ENCODE measurements around the gene TRIM59.

DNA sequence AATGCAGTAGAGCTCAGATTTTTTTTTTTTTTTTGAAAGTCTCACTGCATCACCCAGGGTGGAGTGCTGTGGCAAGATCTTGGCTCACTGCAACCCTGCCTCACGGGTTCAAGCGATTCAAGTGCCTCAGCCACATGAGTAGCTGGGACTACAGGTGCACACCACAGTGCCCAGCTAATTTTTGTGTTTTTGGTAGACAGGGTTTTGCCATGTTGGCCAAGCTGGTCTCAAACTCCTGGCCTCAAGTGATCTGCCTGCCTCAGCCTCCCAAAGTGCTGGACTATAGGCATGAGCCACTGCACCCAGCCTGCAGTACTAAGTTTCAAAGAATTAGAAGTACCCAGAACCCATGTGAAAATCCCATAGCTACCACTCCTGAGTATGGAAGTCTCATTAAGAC is 14.5 kb downstream of the TRIM59 start:
- TF ChIP-seq MXI1 (IDR thresholded peaks at IDR 0.05; ENCODE audit: low read depth, low read length) (no peak), JUND (IDR thresholded peaks at IDR 0.05) (no peak), RFX5 (IDR thresholded peaks at IDR 0.05; ENCODE audit: low read length) (no peak), GABPA (IDR thresholded peaks at IDR 0.05; ENCODE audit: low read depth) (no peak), SIN3A (IDR thresholded peaks at IDR 0.05; ENCODE audit: borderline replicate concordance, low read depth, low read length) (no peak), SMC3 (IDR thresholded peaks at IDR 0.05; ENCODE audit: low read depth, low read length) (no peak), CHD2 (IDR thresholded peaks at IDR 0.05; ENCODE audit: low read length, partially characterized antibody) (no peak), TAF1 (IDR thresholded peaks at IDR 0.05; ENCODE audit: borderline replicate concordance, low read depth, low read length) (no peak), POLR2AphosphoS5 (IDR thresholded peaks at IDR 0.05; ENCODE audit: low read depth, low read length) (no peak), RAD21 (IDR thresholded peaks at IDR 0.05; ENCODE audit: low read length) (no peak), EZH2phosphoT487 (IDR thresholded peaks at IDR 0.05; ENCODE audit: borderline replicate concordance, low read depth) (no peak)
- TF ChIP-seq, protein P1, sequence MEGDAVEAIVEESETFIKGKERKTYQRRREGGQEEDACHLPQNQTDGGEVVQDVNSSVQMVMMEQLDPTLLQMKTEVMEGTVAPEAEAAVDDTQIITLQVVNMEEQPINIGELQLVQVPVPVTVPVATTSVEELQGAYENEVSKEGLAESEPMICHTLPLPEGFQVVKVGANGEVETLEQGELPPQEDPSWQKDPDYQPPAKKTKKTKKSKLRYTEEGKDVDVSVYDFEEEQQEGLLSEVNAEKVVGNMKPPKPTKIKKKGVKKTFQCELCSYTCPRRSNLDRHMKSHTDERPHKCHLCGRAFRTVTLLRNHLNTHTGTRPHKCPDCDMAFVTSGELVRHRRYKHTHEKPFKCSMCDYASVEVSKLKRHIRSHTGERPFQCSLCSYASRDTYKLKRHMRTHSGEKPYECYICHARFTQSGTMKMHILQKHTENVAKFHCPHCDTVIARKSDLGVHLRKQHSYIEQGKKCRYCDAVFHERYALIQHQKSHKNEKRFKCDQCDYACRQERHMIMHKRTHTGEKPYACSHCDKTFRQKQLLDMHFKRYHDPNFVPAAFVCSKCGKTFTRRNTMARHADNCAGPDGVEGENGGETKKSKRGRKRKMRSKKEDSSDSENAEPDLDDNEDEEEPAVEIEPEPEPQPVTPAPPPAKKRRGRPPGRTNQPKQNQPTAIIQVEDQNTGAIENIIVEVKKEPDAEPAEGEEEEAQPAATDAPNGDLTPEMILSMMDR (IDR thresholded peaks at IDR 0.05) = no peak
- TF ChIP-seq, protein P2, sequence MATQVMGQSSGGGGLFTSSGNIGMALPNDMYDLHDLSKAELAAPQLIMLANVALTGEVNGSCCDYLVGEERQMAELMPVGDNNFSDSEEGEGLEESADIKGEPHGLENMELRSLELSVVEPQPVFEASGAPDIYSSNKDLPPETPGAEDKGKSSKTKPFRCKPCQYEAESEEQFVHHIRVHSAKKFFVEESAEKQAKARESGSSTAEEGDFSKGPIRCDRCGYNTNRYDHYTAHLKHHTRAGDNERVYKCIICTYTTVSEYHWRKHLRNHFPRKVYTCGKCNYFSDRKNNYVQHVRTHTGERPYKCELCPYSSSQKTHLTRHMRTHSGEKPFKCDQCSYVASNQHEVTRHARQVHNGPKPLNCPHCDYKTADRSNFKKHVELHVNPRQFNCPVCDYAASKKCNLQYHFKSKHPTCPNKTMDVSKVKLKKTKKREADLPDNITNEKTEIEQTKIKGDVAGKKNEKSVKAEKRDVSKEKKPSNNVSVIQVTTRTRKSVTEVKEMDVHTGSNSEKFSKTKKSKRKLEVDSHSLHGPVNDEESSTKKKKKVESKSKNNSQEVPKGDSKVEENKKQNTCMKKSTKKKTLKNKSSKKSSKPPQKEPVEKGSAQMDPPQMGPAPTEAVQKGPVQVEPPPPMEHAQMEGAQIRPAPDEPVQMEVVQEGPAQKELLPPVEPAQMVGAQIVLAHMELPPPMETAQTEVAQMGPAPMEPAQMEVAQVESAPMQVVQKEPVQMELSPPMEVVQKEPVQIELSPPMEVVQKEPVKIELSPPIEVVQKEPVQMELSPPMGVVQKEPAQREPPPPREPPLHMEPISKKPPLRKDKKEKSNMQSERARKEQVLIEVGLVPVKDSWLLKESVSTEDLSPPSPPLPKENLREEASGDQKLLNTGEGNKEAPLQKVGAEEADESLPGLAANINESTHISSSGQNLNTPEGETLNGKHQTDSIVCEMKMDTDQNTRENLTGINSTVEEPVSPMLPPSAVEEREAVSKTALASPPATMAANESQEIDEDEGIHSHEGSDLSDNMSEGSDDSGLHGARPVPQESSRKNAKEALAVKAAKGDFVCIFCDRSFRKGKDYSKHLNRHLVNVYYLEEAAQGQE (IDR thresholded peaks at IDR 0.05; ENCODE audit: low read depth, low read length) = no peak
- TF ChIP-seq, protein P3, sequence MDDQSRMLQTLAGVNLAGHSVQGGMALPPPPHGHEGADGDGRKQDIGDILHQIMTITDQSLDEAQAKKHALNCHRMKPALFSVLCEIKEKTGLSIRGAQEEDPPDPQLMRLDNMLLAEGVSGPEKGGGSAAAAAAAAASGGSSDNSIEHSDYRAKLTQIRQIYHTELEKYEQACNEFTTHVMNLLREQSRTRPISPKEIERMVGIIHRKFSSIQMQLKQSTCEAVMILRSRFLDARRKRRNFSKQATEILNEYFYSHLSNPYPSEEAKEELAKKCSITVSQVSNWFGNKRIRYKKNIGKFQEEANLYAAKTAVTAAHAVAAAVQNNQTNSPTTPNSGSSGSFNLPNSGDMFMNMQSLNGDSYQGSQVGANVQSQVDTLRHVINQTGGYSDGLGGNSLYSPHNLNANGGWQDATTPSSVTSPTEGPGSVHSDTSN (IDR thresholded peaks at IDR 0.05) = no peak
